HG03095 (cell line): ENCODE data around the gene PLXNA2.

ENCODE experiments used
- ATAC-seq: cut with Tn5 transposase; IDR thresholded peaks from one replicate; pipeline ENCODE4 v1.9.1; 2021; ENCODE audit warnings: moderate library complexity; ENCODE audit not compliant: unreplicated experiment

PLXNA2 gene

DNA sequence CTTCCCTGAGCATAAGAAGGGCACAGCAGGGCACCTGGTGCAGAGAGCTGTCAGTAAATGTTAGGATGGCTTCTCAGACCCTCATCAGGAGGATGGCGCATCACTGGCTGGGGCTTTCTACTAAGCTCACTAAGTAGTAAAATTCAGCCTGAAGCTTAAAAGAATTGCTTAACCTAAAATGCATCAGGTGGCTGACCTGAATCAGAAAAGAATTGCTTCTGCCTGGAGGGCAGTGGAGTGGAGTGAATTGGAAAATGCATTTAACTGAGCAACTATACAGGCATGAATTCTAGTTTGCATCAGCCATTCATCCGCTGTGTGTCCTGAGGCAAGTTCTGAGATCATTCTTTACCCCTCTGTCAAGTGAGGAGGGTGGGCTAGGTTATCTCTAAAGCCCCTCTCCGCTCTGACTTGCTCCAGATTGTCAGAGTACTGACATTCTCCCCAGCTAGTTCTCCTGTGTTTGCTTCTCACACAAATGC is 191.2 kb downstream of the PLXNA2 start:
- no peak for ATAC-seq

DNA sequence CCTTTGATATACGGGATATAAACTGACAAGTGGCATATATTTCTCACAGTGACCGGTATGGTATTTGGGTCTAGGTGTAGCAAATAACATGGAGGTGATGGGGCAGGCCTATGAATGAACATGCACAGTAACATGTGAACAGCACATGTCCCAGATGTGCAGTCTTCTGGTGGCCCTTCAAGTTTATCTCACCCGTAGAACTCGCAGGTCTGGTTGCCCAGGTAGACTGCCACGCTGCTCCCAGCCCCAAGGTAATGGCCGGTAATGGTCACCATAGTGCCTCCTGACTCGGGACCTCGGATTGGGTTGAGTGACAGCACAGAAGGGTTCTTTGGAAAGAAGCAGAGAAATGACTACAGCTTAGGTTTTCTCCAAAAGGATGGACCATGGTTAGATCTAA is 192.0 kb downstream of the PLXNA2 start:
- no peak for ATAC-seq

DNA sequence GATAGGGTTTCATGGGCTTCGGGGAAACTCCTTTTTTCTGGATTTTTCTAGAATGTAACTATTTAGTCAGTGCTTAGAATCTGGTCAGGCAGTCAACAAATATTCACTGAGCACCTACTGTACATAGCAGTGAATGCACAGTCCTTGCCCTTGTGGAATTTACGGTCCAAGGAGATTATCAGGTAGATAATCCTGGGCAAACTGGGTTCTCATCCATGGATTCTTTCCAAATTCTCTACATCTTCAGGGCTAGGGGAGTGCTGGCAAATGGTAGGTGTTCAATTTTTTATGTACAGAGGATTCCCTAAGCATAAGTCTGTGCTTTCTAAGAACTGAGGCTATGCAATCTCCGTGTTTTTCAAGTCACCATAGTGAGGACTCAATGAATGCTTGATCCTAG is 192.5 kb downstream of the PLXNA2 start:
- no peak for ATAC-seq

DNA sequence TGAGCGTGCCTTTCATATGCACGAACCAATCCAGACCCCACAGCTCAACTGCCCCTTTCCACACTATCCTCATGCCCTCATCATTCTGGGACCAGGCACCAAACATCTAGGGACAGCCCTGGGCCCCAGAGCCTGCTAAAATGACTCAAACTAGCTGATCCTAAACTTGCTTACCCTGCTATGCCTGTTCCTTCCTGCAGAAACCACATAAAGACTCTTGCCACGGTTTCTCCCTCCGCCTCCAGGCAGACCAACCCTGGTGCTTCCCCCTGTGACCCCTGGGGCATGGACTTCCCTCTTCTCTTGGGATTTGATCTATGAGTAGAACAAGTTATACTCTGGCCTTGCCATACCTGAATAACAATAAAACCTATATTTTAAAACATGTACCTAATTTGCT is 195.3 kb downstream of the PLXNA2 start:
- ATAC-seq = no peak

DNA sequence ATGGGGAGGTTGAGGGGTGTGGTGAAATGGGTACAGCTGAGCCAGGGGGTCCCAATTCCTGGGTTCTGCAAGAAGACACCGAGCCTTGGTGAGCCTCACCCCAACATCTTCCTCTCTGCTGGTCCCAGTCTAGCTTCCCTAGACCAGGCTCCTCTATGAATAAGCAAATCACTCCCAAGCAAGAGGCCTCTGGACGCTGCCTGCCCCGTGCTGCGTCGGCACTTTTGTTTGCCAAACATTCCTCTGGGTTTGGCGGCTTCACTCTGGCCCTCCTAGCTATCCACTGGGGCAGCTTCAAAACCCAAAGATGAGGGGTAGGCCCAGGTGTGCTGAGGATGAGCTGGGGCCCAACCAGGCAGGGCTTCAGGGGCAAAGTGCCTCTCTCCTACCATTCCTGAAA is 196.2 kb downstream of the PLXNA2 start:
- ATAC-seq = no peak

DNA sequence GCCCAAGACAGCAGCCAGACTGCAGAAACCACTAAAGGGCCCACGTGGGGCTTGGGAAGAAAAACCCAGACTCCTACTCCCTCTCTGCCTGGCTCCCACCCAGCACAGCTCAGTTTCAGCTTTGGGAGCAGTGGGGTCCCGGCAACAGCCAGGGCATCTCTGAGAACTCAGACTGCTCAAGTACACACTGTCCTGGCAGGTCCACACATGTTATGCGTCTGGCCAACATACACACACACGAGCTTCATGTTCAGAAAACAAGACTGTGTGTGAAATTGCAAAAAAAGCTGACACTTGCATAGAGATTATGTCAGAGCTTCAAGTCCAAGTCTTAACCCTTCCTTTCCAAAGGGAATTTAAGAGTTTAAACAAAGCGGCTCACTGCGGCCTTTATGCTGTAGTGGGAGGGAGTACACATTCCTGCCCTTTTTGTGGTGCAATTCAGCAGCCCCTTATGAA is 196.7 kb downstream of the PLXNA2 start:
- ATAC-seq = no peak

DNA sequence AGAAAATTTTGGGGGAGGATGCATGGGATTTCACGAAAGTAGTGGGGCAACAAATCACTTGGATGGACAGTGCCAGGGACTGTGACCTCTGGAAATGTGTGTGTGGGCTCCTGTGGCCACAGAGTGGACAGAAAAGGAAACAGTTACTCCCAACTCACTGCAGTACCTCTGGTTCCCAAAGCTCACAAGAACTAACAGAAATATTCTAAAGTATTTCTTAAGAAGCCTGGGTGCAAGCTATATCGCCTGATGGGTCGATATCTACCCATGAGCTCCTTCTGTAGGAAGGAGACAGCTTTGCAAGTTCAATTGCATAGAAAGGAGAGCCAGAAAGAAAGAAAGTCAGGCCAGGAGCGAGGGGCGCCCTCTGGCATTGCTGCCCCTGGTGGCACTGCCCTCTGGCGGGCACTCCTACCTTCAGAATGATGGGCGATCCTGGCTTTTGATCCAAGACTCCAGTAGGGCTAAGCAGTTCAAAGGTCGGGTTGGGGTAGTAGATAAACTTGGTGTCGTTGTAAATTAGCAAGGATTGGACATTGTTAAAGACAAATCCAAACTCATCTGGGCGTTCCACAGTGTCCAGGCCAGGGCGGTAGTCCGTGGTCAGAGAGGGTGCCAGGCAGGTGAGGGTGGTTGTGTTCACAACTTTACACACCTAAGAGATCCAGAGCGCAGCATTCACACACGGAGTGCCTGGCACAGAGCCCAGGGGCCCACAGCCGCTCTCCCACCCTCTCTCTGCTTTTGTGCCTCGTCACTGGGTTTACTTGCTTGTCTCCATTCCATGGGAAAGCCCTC is 198.5 kb downstream of the PLXNA2 start:
- ATAC-seq = no peak

DNA sequence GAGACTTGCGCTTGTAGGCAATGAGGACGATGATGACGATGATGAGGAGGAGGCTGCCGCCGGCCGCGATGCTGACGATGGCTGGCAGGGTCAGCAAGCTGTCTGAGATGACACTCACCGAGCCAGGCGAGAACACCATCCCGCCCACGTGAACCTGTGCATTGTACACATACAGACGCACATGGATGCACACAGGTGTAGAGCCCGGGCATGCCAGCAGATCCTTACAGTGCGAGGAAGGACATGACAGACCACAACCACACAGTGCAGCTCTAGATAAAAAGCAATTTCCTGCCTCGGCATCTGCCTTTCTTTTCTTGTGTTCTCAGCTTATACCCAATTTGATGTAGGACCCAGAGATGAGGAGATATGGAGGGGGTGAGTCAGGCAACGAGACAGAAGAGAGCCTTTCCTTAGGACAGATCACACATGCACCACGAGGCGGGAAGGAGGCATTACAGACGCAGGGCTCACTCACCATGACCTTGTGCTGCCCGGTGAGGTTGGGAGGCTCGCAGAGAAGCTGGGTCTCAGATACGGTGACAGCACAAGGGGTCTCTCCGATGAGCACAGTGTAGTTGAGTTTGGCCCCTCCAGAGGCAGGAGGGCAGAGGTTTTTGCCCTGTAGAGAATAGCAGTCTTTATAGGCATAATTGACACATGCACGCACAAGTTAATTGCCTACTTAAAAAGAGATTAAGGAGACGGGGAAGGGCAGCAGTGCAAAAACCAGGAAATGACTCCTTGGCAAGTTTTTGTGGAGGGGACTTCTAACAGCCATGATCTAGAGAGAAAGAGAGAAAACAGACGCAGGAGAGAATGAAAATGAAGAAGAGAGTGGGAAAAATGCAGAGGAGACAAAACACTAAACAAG is 199.4 kb downstream of the PLXNA2 start:
- ATAC-seq = no peak

DNA sequence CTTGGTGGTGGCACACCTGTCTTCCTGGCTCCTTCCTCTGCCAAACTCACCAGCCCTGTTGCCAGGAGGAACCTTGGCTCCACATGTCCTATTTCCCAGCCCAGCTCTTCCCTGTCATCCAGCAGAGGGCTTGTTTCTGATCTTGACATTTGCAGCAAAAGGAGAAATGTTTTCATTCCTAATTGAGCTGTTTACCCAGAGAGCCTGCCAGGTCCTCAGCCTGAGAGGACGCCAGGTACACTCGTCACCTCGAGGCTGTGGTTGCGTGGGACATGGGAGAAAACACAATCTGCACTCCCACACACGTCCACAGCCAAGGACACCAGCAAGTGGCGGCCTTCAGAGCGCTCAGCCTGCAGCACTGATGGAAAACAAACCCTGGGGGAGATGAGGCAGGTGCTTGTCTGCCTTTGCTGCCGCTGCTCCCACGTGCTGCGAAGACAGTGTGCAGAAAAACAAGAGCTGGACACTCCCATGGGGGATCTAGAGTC is 200.4 kb downstream of the PLXNA2 start:
- ATAC-seq = no peak

DNA sequence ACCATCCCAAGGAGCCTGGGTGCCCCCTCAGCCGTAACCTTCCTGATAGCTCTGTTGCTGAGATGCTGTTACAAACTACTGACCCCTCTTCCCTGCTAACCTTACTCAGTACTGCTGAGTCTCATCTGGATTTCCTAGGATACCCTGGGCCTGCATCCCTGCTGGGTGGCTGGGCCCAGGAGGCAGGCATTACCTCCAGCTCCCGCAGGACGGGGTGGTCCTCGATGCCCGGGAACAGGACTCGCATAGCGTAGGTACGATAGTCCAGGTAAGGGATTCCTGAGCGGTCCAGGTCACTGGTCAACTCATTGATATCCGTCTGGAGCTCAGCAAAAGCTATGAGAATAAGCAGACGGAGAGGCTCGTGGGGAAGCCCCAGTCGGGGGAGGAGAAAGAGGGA is 201.3 kb downstream of the PLXNA2 start:
- ATAC-seq = no peak

DNA sequence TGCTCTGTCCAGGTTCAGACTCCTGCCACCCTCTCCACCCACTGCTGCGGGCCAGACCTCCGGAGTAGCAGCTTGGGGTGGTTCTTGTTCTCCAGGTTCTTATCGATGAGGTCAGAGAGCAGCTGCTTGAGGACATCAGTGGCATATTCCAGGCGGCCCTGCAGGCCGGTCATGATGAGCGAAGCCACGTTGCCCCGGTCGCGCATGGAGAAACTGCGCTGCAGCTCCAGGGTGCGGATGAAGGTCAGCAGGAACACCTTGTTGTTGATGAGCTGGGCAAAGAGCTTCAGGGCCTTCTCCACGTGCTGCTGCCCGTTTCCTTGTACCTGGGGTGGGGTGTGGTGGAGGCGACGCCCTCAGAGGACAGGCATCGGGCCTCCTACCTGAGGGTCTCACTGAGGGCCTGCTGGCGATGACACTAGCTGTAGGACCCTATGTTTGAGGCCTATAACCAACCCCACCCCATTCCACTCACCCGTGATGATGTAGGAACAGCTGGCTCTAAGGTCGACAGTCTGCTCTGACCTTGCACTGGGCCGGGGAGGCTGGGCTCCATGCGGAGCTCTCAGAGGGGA is 202.1 kb downstream of the PLXNA2 start:
- no peak for ATAC-seq

DNA sequence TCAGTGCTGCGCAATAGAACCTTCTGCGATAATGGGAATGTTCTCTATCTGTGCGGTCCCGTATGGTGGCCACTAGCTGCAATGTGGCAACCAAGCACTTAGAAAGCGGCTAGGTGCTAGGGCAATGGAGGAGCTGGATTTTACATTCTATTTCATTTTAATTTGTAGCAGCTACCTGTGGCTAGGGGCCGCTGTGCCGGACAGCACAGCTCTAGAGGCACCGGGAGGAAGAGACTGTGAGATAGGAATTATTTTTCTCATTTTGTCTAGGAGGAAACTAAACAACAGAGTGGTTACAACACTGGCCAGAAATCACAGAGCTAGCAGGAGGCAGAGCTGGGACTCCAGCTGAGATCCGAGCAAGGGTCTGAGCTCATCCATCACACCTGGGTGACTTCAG is 202.7 kb downstream of the PLXNA2 start:
- no peak for ATAC-seq

DNA sequence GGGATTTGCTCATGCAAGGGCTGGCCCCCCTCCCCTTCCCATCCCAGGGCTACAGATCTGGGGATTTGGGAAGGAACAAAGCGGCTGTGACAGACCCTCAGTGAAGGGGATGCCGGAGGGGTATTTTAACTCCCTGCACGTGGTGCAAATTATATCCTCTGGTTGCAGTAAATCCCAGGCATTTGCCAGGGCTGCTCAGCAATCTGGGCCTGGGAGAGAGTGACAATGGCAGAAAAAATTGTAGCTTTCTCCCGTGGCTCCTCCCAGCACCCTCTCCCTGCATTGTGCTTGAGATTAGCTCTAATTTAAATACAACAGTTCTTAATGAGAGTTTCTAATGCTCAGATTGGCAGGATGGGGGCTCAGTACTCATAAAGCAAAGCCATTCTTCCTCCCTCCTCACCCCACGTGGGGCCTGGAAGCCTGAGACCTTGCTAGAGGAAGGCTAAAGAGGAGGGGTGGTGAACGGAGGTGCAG is 203.3 kb downstream of the PLXNA2 start:
- ATAC-seq = no peak

DNA sequence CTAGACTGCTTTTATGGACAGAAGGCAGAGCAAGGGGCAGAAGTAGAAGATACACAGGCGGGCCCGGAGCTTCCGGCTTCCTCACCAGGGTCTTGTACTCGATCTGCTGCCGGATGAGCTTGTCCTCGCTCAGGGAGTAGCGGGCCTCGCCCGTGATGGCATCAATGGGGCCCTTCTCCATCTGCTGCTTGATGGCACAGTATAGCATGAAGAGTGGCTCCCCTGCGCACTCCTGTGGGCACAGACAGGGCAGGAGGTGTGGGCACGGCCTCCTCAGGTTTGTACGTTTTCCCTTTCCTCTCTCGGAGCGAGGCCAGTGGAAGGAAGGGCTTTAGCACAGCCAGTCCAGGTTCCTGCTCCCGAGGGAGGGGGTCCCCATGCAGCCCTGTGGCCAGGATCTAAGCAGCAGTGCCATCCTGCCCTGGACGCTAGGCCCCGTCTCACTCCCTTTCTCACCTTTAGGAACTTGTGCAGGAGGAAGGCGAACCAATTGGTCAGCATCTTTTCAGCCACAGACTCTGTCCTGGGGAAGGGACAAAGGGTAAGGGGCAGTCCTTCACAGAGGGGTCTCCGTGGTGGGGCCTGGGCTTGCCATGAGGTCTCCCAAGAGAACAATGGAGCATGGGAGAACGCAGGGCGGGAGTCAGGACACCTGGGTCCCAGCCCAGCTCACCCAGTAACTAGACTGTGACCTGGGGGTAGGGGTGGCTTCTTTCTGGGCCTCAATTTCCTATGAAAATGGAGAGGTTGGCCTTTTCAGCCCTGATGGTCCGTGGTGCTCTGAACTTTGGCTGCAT is 204.4 kb downstream of the PLXNA2 start:
- no peak for ATAC-seq

DNA sequence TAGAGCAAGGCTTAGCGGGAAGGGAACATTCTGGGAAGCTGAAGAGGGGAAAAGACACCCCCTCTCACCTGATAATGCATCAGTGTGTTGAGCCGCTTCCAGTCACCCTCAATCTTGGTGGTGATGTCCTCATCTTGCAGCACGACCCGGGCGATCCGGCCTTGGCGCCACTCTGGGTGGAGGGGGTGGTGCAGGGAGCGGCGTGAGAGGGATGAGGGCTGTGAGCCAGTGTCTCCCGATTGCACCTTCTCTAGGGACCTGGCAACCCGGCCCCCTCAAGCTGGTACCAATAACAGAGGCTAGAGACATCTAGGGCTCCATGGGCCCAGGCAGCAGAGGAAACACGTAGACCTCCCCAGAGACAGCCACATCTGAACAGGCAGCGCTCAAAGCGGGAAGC is 205.9 kb downstream of the PLXNA2 start:
- no peak for ATAC-seq

DNA sequence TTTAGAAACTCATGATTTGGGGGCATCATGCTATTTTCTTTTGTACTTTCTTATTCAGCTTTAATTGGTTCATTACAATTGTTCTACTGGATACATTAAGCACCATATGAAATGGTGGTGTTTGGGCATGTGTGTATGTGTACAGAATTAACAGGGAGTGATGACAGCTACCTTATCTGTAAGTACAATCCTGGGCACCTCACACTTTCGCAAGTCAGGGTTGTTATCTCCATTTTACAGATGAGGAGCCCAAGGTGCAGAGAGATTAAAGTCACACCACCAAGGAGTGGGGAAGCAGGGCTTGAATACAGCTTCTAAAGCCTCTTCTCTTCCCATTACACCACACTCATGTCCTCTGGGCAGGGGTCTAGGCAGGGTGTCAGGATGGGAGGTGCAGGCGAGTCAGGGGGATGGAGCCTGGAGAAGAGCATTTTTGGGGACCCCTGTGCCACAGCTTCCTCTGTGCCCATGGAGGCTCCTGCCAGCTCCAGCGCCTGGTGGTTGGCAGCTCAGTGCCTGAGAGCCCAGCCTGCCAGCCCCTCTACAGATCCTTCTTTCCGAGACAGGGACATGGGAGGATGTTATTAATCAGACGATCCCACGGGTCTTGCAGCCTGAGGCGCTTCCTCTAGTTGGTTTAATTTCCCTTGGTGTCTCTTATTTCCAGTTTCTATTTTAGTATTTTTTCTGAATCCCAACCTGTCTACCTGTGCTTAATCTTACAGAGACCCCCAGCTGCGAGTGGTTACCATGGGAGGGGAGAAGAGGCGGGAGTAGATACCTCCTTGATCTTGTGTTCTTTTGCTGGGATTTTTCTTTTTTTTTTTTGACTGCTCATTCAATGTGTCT is 207.0 kb downstream of the PLXNA2 start:
- ATAC-seq = no peak

DNA sequence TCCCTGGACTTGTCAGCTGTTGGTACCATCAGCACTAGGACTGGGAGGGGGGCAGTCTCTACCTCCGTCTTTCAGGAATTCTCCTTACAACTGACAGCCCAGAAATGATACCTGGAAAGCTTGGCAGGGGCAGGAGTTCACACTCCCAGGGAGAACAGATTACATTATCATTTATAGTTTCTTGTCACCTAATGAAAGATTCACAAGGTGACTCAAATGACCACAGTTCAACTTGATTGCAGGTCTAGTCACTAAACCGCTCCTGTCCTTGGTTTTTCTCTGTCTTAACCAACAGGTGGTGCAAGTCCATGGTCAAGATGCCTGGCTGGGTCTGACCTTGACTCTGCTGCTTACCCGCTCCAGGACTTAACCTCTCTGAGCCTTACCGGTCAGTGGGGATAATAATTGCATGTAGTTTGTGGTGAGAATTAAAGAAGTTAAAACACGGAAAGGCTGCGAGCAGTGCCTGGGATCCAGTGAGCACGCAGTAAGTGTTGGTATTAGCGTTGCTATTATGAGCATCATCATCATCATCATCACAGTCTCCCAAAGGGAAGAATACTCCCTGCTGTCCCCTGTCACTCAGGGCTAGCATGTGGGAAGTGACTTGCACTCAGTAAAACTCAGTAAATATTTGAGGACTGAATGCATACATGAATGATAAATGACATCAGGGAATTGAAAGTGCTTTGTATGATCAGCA is 207.9 kb downstream of the PLXNA2 start:
- no peak for ATAC-seq

DNA sequence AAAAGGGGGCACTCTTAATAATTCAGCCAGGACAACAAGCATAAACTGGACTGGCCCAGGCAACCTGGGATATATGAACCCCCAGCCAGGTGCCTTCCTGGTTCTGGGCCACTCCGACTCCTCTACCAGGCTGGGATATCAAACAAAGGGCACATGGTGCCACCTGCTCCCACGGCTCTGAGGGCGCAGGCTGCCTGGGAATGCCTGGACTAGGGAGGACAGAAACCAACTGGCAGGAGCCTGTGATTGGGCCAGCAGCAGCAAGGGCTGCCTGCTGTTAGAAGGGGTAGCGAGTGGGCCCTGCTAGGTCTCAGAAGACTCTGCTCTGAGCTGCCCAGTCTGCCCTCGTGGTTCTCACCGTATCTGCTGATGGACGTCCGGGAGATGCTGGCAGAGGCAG is 210.0 kb downstream of the PLXNA2 start:
- no peak for ATAC-seq

DNA sequence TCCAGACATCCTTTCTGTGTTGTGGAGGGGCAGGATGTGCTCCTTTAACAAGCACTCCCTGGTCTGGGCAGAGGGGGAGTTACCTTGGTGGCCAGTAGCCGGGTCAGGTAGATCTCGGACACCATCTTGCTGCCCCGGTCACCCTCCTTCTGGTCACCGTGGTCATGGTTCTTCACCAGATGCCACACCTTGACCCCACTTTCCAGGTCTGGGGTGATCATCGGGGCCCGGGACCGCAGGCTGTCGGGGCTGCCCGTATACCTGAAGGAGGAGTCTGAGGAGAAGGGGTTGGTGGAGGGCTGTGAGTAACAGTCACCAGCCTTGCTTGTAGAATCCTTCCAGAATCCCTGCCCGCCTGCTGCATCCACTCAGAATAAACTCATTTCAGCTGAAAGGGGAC is 210.9 kb downstream of the PLXNA2 start:
- ATAC-seq = no peak
